ENCODE measurements around the gene LYVE1.

The LYVE1 gene

GRCh38 chr11:10580623-10581022 lies 12.2 kb upstream of the LYVE1 start:
- H3K79me2 ChIP-seq (ENCODE audit: low read length): no peaks in the 10 kb centered on the region
- no peak overlapping the region for H3K9ac ChIP-seq (ENCODE audit: low read length)

GRCh38 chr11:10579700-10580099 lies 11.2 kb upstream of the LYVE1 start:
- Histone ChIP-seq H3K4me1 (ENCODE audit: low read length) (no peaks in the 10 kb centered on the region), H3K79me2 (ENCODE audit: low read length) (no peaks in the 10 kb centered on the region), H3K9me3 (replicated peaks; ENCODE audit: insufficient read depth, low read length) (no peaks in the 10 kb centered on the region), H3K27ac (ENCODE audit: low read length) (no peak overlapping the region), H3F3A (ENCODE audit: insufficient read depth, low read length) (no peaks in the 10 kb centered on the region), H3K27me3 (replicated peaks; ENCODE audit: insufficient read depth, low read length) (no peaks in the 10 kb centered on the region), H3K36me3 (replicated peaks; ENCODE audit: insufficient read depth, low read length) (no peaks in the 10 kb centered on the region), H3K4me3 (ENCODE audit: low read length) (no peak overlapping the region), H2AFZ (ENCODE audit: low read length) (no peak overlapping the region), H3K4me2 (ENCODE audit: low read depth, low read length) (no peak overlapping the region), H3K9ac (ENCODE audit: low read length) (no peak overlapping the region), H3K9me2 (replicated peaks; ENCODE audit: insufficient read depth, low read length) (no peaks in the 10 kb centered on the region), H4K20me1 (ENCODE audit: insufficient read depth, low read length) (no peaks in the 10 kb centered on the region)
- TF ChIP-seq EZH2 (optimal IDR thresholded peaks at IDR 0.05; ENCODE audit: low read depth, low read length): no peak
- TF ChIP-seq EZH2phosphoT487 (IDR thresholded peaks at IDR 0.05; ENCODE audit: low read length): no peak
- no peak for TF ChIP-seq CTCF (IDR thresholded peaks at IDR 0.05; ENCODE audit: low read length)
- no peak for DNase-seq

More at GRCh38 chr11:10580623-10581022, 12.2 kb upstream of the LYVE1 start:
- Histone ChIP-seq H2AFZ (ENCODE audit: low read length) (no peak overlapping the region), H3K4me1 (ENCODE audit: low read length) (no peaks in the 10 kb centered on the region), H3K36me3 (replicated peaks; ENCODE audit: insufficient read depth, low read length) (no peaks in the 10 kb centered on the region), H3K4me2 (ENCODE audit: low read depth, low read length) (no peak overlapping the region), H3K27me3 (replicated peaks; ENCODE audit: insufficient read depth, low read length) (no peaks in the 10 kb centered on the region), H3F3A (ENCODE audit: insufficient read depth, low read length) (no peaks in the 10 kb centered on the region), H3K4me3 (ENCODE audit: low read length) (no peak overlapping the region), H3K9me2 (replicated peaks; ENCODE audit: insufficient read depth, low read length) (no peaks in the 10 kb centered on the region), H3K9me3 (replicated peaks; ENCODE audit: insufficient read depth, low read length) (no peaks in the 10 kb centered on the region), H4K20me1 (ENCODE audit: insufficient read depth, low read length) (no peaks in the 10 kb centered on the region), H3K27ac (ENCODE audit: low read length) (no peak overlapping the region)
- DNase-seq: no peak
- TF ChIP-seq EZH2phosphoT487 (IDR thresholded peaks at IDR 0.05; ENCODE audit: low read length) (no peak), EZH2 (optimal IDR thresholded peaks at IDR 0.05; ENCODE audit: low read depth, low read length) (no peak), CTCF (IDR thresholded peaks at IDR 0.05; ENCODE audit: low read length) (no peak)

- Histone ChIP-seq H3K4me2 (ENCODE audit: low read depth, low read length) (no peak overlapping the region), H3K9me2 (replicated peaks; ENCODE audit: insufficient read depth, low read length) (no peaks in the 10 kb centered on the region), H3K36me3 (replicated peaks; ENCODE audit: insufficient read depth, low read length) (no peaks in the 10 kb centered on the region), H3K27me3 (replicated peaks; ENCODE audit: insufficient read depth, low read length) (no peaks in the 10 kb centered on the region), H3K27ac (ENCODE audit: low read length) (no peak overlapping the region), H3K79me2 (ENCODE audit: low read length) (no peaks in the 10 kb centered on the region), H4K20me1 (ENCODE audit: insufficient read depth, low read length) (no peaks in the 10 kb centered on the region), H2AFZ (ENCODE audit: low read length) (no peak overlapping the region), H3F3A (ENCODE audit: insufficient read depth, low read length) (no peaks in the 10 kb centered on the region), H3K9me3 (replicated peaks; ENCODE audit: insufficient read depth, low read length) (no peaks in the 10 kb centered on the region), H3K4me1 (ENCODE audit: low read length) (no peaks in the 10 kb centered on the region), H3K4me3 (ENCODE audit: low read length) (no peak overlapping the region), H3K9ac (ENCODE audit: low read length) (no peak overlapping the region)
- DNase-seq: no peak
- TF ChIP-seq EZH2phosphoT487 (IDR thresholded peaks at IDR 0.05; ENCODE audit: low read length): no peak
- no peak for TF ChIP-seq EZH2 (optimal IDR thresholded peaks at IDR 0.05; ENCODE audit: low read depth, low read length)
- TF ChIP-seq CTCF (IDR thresholded peaks at IDR 0.05; ENCODE audit: low read length): no peak
Observed at GRCh38 chr11:10576035-10576398, 7.6 kb upstream of the LYVE1 start.

Data from MM.1S (cell line).